Calu3 (cell line): ENCODE data around the gene CC2D1A. TPM values are rescaled to one million over a fixed set of nuclear protein-coding genes. Genes with fewer than 3 reads are reported as not detected.
"Not testable (repeated sequence)": the region's sequence is repeated elsewhere in the genome, so short reads cannot be mapped to it uniquely, and the experiment has no call there.

Experiments used
- BruUV-seq: library from RNA; stranded (reverse); fragments of 400-500 nt; replicated peaks from 2 replicates; lab custom pipeline; 2021; lab: Mats Ljungman, UMichigan
- CTCF ChIA-PET: fragments of 300-600 bp; sonication (Branson Sonifier 250); formaldehyde crosslinking; loops from one replicate; lab custom pipeline; 2022; ENCODE audit warnings: antibody characterized with exemption; lab: Charles Lee
- DNase-seq: peaks from one replicate; pipeline ENCODE4 v3.0.0; 2022
- H3K27ac Mint-ChIP-seq: one replicate; pipeline ENCODE4 v1.8.0; 2022; ENCODE audit warnings: mixed read lengths; ENCODE audit not compliant: unreplicated experiment
- H3K27me3 Mint-ChIP-seq: one replicate; pipeline ENCODE4 v1.8.0; 2022; ENCODE audit warnings: mixed read lengths; ENCODE audit not compliant: unreplicated experiment
- H3K36me3 Mint-ChIP-seq: one replicate; pipeline ENCODE4 v1.8.0; 2022; ENCODE audit warnings: mild to moderate bottlenecking, moderate library complexity, mixed read lengths; ENCODE audit not compliant: insufficient read depth, unreplicated experiment
- H3K4me1 Mint-ChIP-seq: one replicate; pipeline ENCODE4 v1.8.0; 2022; ENCODE audit warnings: mild to moderate bottlenecking, low read depth, mixed read lengths; ENCODE audit not compliant: unreplicated experiment
- H3K4me3 Mint-ChIP-seq: one replicate; pipeline ENCODE4 v1.8.0; 2022; ENCODE audit warnings: mild to moderate bottlenecking, low read depth, moderate library complexity, mixed read lengths; ENCODE audit not compliant: unreplicated experiment
- H3K9me3 Mint-ChIP-seq: one replicate; pipeline ENCODE4 v1.8.0; 2022; ENCODE audit warnings: low read depth, mixed read lengths; ENCODE audit not compliant: unreplicated experiment
- CTCF ChIP-seq: fragments of 200-600 bp; IDR thresholded peaks from one replicate; pipeline ENCODE4 v1.8.0; 2022; ENCODE audit warnings: antibody characterized with exemption; ENCODE audit not compliant: unreplicated experiment
- intact Hi-C: fragments of 100-400 bp; cut with micrococcal nuclease; formaldehyde crosslinking; loops from one replicate; pipeline ENCODE4 v1.10.0; 2022; ENCODE audit not compliant: unreplicated experiment
- total RNA-seq: library from RNA; stranded (reverse); gene quantifications from 2 replicates; pipeline ENCODE4 v1.2.3, GENCODE V29; 2022

CC2D1A gene
- total RNA-seq, 1 experiment from 2014 or later = 41.7 TPM

- H3K27ac Mint-ChIP-seq = no peak overlapping the region
- no peak for TF ChIP-seq CTCF
- no peaks in the 10 kb centered on the region for H3K27me3 Mint-ChIP-seq
- DNase-seq = no peak
- H3K9me3 Mint-ChIP-seq = no peaks in the 10 kb centered on the region
- CTCF ChIA-PET = no interaction called here
- no peaks in the 10 kb centered on the region for H3K4me1 Mint-ChIP-seq
- peaks cover 13% of the 10 kb centered on the region for H3K36me3 Mint-ChIP-seq
- intact Hi-C loops = no loop called here
- no TSS peak for BruUV-seq
- no peak overlapping the region for H3K4me3 Mint-ChIP-seq
Observed at GRCh38 chr19:13965377-13965896, 59.4 kb downstream of the CC2D1A start.

DNA sequence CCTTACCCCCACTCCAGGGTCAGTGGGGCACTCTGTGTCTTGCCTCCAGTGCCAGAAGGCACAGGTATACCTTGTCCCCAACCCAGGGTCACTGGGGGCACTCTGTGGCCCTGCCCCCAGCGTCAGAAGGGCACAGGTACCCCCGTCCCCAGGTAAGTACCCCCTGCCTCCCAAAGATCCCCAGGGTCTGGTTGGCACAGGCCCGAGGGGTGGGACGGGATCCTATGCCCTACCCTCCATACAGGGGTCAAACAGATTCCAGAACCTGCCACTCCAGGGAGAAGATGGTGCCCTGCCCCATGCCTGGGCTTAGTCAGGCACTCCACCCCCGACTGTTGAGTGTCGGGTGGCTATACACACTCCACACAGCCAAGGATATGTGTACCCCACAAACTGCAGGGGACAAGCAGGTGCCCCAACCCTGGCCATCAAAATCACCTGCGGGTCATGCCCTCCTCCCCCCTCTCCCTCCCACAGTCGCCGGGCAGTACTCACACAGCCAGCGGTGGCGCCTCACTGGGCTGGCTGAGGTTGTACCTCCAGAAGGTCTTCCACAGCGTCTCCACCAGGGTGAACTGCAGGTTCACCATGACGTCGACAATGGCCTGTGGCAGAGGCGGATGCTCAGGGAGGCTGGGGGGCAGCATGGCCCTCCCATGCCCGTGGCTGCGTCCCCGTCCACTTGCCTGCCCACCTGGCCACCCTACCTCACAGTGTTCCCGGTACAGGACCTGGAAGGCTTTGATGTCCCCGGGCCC is 60.1 kb downstream of the CC2D1A start:
- Mint-ChIP-seq H3K27ac (no peak overlapping the region), H3K4me3 (no peak overlapping the region), H3K36me3 (peaks cover 6% of the 10 kb centered on the region), H3K4me1 (no peaks in the 10 kb centered on the region), H3K27me3 (no peaks in the 10 kb centered on the region), H3K9me3 (no peaks in the 10 kb centered on the region)
- no peak for DNase-seq
- CTCF ChIA-PET = no interaction called here
- intact Hi-C loops = no loop called here
- no peak for TF ChIP-seq CTCF
- no TSS peak for BruUV-seq

- no peak for DNase-seq
- H3K9me3 Mint-ChIP-seq = no peaks in the 10 kb centered on the region
- H3K27me3 Mint-ChIP-seq = no peaks in the 10 kb centered on the region
- CTCF ChIA-PET = no interaction called here
- no peak overlapping the region for H3K4me3 Mint-ChIP-seq
- intact Hi-C loops = no loop called here
- no peak for TF ChIP-seq CTCF
- H3K4me1 Mint-ChIP-seq = no peaks in the 10 kb centered on the region
- H3K36me3 Mint-ChIP-seq = peaks cover 4% of the 10 kb centered on the region
- no peak overlapping the region for H3K27ac Mint-ChIP-seq
- BruUV-seq = no TSS peak
Observed at GRCh38 chr19:13966684-13967128, 60.7 kb downstream of the CC2D1A start.

GRCh38 chr19:13967206-13967605 is 61.2 kb downstream of the CC2D1A start:
- BruUV-seq, H3K4me3 Mint-ChIP-seq, CTCF ChIA-PET, H3K9me3 Mint-ChIP-seq, H3K4me1 Mint-ChIP-seq, H3K36me3 Mint-ChIP-seq, DNase-seq, H3K27me3 Mint-ChIP-seq, H3K27ac Mint-ChIP-seq, intact Hi-C loops: not testable (repeated sequence)
